ENCODE results near the gene IL13. TPM values are rescaled to one million over a fixed set of nuclear protein-coding genes. Genes with fewer than 3 reads are reported as not detected.

IL13 gene
- total RNA-seq, 1 donor: 0.31 TPM

DNA sequence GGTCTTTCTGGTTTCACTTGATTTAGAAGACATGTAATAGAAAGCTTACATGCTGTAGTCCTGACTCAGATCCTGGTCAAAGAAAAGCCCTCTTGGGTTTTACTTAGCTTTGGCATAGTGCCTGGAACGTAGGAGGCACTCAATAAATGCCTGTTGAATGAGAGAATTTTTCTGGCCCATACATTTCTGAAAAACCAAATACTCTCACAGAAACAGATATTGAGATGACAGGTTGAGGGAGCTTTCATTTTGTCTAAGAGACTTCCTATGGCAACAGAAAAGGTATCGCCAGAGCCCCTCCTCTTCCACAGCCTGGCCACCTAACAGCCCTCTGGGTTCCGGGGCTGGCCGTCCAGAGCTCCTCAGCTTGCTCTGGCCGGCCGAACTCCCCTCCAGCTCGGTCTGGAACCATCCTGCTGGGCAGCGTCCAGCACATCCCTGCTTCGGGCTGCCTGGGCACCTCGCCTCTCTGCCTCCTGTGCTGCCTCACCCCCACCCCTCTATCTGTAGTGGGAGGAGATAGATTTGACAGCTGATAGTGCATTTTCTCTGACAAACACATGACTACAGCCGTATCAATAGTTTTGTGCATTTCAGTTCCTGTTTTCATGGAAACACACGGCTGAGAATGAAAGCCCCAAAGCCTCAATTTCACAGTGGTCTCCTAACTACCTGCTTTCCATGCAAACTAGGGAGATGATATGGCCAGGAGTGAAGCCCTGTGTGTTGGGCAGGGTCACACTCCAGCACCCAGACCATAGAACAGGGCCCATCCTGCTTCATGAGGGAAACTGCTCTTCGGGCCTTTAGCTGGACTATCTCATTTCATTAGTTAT, 16.9 kb downstream of the IL13 start:
- no peaks in the 10 kb centered on the region for H3K9me3 ChIP-seq (ENCODE audit: low read depth, low read length)
- H3K4me3 ChIP-seq (ENCODE audit: low read length): no peak overlapping the region
- no peaks in the 10 kb centered on the region for H3K4me1 ChIP-seq (ENCODE audit: insufficient read depth, low read length)
- H3K27me3 ChIP-seq (ENCODE audit: insufficient read depth, low read length): no peaks in the 10 kb centered on the region

- no peaks in the 10 kb centered on the region for H3K4me1 ChIP-seq (ENCODE audit: insufficient read depth, low read length)
- H3K9me3 ChIP-seq (ENCODE audit: low read depth, low read length): no peaks in the 10 kb centered on the region
- H3K4me3 ChIP-seq (ENCODE audit: low read length): no peak overlapping the region
- no peaks in the 10 kb centered on the region for H3K27me3 ChIP-seq (ENCODE audit: insufficient read depth, low read length)
These were observed 18.1 kb downstream of the IL13 start for GRCh38 chr5:132675936-132676689.

DNA sequence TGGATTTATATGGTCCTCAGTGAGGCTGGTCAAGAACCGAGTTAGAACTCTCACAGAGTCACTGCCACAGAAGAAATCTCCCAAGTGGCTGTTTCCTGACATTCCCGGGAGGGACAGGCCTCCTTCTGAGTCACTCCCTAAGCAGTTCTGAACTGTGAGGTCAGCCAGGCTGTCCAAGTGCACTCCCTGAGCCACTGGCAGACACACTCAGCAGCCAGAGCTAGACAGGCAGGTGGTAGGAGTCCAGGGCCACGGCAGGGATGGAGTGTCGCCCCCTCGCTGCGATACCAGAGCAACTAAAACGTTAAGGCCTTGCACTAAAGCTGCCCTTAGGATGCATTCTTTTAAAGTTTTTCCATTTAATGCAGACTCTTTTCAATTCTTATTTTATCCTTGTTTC, 19.2 kb downstream of the IL13 start:
- Histone ChIP-seq H3K4me3 (ENCODE audit: low read length) (no peak overlapping the region), H3K9me3 (ENCODE audit: low read depth, low read length) (no peaks in the 10 kb centered on the region), H3K4me1 (ENCODE audit: insufficient read depth, low read length) (no peaks in the 10 kb centered on the region), H3K27me3 (ENCODE audit: insufficient read depth, low read length) (no peaks in the 10 kb centered on the region)

DNA sequence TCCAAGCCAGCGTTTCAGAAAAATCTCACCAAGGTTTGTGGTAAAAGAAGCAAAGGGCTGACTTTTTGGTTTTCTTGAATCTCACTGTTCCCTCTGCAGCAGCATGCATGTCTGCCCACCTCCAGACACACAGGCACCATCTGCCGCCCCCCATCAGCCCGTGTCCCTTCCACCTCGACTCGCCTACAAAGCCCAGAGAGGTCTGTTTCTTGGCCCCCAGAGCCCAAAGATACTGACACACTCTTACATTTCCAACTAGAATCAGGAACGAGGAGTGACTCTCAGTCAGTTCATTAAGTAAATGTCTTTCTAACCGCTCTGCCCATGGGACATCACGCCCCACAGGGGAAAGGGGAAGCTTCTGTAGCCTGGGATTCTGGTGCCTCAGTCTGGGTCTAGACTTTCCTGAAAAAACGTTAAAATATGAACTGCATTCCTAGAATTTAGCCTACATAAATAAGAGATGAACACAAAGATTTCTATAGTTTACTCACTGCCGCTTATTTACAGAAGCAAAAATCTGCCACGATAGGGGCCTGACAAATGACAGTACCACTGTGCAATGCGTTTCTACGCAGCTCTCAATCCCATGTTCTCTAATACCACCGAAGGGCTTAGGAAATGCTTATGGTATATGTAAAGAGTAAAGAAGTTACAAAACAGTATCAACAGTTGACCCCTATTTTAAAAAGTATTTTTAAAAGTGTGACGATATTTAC, 19.9 kb downstream of the IL13 start:
- Histone ChIP-seq H3K4me3 (ENCODE audit: low read length) (no peak overlapping the region), H3K4me1 (ENCODE audit: insufficient read depth, low read length) (no peaks in the 10 kb centered on the region), H3K27me3 (ENCODE audit: insufficient read depth, low read length) (no peaks in the 10 kb centered on the region), H3K9me3 (ENCODE audit: low read depth, low read length) (no peaks in the 10 kb centered on the region)

GRCh38 chr5:132678735-132679134, 20.8 kb downstream of the IL13 start:
- Histone ChIP-seq H3K27me3 (ENCODE audit: insufficient read depth, low read length) (no peaks in the 10 kb centered on the region), H3K4me1 (ENCODE audit: insufficient read depth, low read length) (no peaks in the 10 kb centered on the region), H3K9me3 (ENCODE audit: low read depth, low read length) (no peaks in the 10 kb centered on the region), H3K4me3 (ENCODE audit: low read length) (no peak overlapping the region)

GRCh38 chr5:132679166-132679565, 21.2 kb downstream of the IL13 start:
- Histone ChIP-seq H3K9me3 (ENCODE audit: low read depth, low read length) (no peaks in the 10 kb centered on the region), H3K4me3 (ENCODE audit: low read length) (no peak overlapping the region), H3K4me1 (ENCODE audit: insufficient read depth, low read length) (no peaks in the 10 kb centered on the region), H3K27me3 (ENCODE audit: insufficient read depth, low read length) (no peaks in the 10 kb centered on the region)

DNA sequence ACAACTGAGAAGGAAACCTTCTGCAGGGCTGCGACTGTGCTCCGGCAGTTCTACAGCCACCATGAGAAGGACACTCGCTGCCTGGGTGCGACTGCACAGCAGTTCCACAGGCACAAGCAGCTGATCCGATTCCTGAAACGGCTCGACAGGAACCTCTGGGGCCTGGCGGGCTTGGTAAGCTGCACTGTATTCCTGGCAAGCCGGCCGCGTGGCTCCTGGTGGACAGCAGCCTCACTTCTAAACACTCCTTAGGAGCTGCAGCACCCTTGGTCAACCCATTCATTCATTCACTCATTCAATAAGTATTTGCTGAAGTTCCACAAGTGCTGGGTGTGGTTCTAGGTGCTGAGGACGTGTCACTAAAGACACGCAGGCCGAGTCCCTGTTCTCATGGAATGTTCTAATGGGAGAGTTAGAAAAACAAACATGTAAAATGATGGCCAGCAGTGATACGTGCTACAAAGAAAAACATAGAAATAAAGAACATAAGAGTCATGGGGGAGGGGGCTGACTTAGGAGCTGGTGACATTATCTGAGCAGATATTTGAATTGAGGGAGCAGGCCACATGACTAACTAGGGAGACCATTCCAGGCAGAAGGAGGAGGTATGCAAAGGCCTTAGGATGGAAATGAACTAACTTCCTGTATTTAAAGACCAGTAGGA, 21.9 kb downstream of the IL13 start:
- Histone ChIP-seq H3K27me3 (ENCODE audit: insufficient read depth, low read length) (no peaks in the 10 kb centered on the region), H3K9me3 (ENCODE audit: low read depth, low read length) (no peaks in the 10 kb centered on the region), H3K4me1 (ENCODE audit: insufficient read depth, low read length) (no peaks in the 10 kb centered on the region), H3K4me3 (ENCODE audit: low read length) (no peak overlapping the region)

DNA sequence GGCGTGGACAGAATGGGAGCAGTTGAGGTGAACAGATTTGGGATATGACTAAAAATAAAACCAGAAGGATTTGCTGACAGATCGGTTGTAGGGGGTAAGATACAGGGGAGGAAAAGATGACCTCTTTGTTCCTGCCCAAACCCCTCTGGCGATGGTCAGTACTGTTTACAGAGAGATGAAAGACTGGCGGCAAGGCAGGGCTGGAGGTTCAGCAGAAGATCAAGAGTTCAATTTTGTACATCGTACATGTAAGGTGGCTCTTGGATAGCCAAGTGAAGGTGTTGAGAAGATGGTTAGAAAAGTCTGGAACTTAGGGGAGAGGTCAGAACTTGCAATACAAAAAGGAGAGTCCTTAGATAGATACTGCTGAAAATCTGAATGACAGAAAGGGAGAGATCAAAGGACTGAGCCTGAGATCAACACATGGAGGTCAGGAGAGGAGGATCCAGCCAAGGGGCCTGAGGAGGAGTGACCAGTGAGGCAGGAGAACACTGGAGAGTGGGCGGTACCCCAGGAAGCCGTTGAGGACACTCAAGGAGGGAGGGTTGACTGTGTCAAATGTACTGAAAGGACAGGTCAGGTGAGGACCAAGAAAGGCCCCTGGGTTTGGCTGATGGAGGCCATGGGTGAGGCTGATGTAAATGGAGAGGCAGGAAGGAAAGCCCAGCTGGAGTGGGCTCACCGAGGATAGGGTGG, 23.0 kb downstream of the IL13 start:
- Histone ChIP-seq H3K27me3 (ENCODE audit: insufficient read depth, low read length) (no peaks in the 10 kb centered on the region), H3K4me3 (ENCODE audit: low read length) (no peak overlapping the region), H3K9me3 (ENCODE audit: low read depth, low read length) (no peaks in the 10 kb centered on the region), H3K4me1 (ENCODE audit: insufficient read depth, low read length) (no peaks in the 10 kb centered on the region)

GRCh38 chr5:132681476-132681831, 23.5 kb downstream of the IL13 start:
- H3K4me1 ChIP-seq (ENCODE audit: insufficient read depth, low read length): no peaks in the 10 kb centered on the region
- no peaks in the 10 kb centered on the region for H3K27me3 ChIP-seq (ENCODE audit: insufficient read depth, low read length)
- H3K9me3 ChIP-seq (ENCODE audit: low read depth, low read length): no peaks in the 10 kb centered on the region
- no peak overlapping the region for H3K4me3 ChIP-seq (ENCODE audit: low read length)

DNA sequence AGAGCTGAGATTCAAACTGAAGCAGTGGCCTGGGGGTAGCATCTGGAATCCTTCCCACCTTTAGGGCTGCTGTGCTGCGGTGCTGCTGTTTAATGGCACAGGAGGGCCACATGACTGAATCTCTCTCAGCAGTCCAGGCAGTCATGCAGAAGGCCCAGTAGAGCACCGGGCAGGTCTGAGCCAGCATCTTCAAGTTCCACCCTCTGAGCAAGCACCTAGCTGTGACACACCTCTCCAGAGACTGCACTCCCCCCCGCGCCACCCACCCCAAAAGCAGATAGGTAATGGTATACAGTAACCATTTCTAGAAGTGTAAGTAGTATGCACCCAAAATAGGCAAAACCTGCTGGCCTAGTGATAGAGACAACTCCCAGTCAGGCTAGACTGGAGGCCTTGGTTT, 24.0 kb downstream of the IL13 start:
- H3K27me3 ChIP-seq (ENCODE audit: insufficient read depth, low read length): no peaks in the 10 kb centered on the region
- no peaks in the 10 kb centered on the region for H3K4me1 ChIP-seq (ENCODE audit: insufficient read depth, low read length)
- no peak overlapping the region for H3K4me3 ChIP-seq (ENCODE audit: low read length)
- no peaks in the 10 kb centered on the region for H3K9me3 ChIP-seq (ENCODE audit: low read depth, low read length)

DNA sequence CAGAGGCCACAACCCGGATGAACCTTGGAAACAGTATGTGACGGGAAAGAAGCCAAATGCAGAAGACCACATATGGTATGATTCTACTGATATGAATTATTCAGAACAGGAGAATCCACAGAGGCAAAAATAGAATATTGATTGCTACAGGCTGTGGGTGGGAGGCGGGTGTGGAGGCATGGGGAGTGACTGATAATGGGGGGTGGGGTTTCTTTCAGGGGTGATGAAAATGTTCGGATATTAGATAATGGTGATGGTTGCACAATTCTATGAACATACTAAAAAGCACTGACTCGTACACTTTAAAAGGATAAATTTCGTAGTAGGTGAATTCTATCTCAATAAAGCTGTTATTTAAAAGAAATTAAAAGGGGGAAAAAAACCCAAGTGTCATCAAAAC, 26.5 kb downstream of the IL13 start:
- Histone ChIP-seq H3K9me3 (ENCODE audit: low read depth, low read length) (no peaks in the 10 kb centered on the region), H3K27me3 (ENCODE audit: insufficient read depth, low read length) (no peaks in the 10 kb centered on the region), H3K4me1 (ENCODE audit: insufficient read depth, low read length) (peaks cover 15% of the 10 kb centered on the region), H3K4me3 (ENCODE audit: low read length) (no peak overlapping the region)

DNA sequence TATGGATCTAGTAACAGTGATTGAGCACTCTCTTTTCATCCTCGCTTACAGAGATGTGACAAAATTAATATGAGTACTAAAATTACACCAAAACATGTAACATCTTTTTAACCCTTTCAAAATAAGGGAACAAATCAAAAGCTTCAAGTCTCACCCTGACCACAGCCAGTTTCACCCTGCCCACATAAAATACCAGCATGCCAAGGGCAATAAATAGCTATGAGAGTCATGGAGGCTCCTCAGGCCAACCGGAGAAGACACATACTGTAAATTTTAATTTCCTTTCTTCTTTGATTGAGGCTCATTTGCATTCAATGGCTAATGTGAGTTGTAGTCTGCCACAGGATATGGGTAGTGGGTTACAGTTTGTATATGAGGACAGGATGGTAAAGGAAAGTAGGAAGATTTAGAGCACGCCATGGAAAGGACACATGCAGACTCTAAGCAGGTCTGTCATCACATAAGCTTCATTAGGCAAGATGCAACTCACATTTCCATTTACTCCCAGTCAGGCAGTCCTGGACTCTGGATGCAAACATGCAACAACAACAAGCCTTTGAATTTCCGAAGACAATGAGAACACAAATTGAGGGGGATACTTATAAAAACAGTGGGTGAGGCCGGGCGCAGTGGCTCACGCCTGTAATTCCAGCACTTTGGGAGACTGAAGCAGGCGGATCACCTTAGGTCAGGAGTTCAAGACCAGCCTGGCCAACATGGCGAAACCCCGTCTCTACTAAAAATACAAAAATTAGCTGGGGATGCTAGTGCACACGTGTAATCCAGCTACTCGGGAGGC, 27.1 kb downstream of the IL13 start:
- Histone ChIP-seq H3K9me3 (ENCODE audit: low read depth, low read length) (no peaks in the 10 kb centered on the region), H3K4me3 (ENCODE audit: low read length) (no peak overlapping the region), H3K27me3 (ENCODE audit: insufficient read depth, low read length) (no peaks in the 10 kb centered on the region), H3K4me1 (ENCODE audit: insufficient read depth, low read length) (peaks cover 15% of the 10 kb centered on the region)

- Histone ChIP-seq H3K4me1 (ENCODE audit: insufficient read depth, low read length) (peaks cover 15% of the 10 kb centered on the region), H3K9me3 (ENCODE audit: low read depth, low read length) (no peaks in the 10 kb centered on the region)
These were observed 28.2 kb downstream of the IL13 start for GRCh38 chr5:132686193-132686592.

GRCh38 chr5:132687995-132688394, 30.0 kb downstream of the IL13 start:
- H3K9me3 ChIP-seq (ENCODE audit: low read depth, low read length): no peaks in the 10 kb centered on the region
- peaks cover 15% of the 10 kb centered on the region for H3K4me1 ChIP-seq (ENCODE audit: insufficient read depth, low read length)
- no peaks in the 10 kb centered on the region for H3K27me3 ChIP-seq (ENCODE audit: insufficient read depth, low read length)
- H3K4me3 ChIP-seq (ENCODE audit: low read length): no peak overlapping the region

More at GRCh38 chr5:132686193-132686592, 28.2 kb downstream of the IL13 start:
- H3K4me3 ChIP-seq (ENCODE audit: low read length): no peak overlapping the region
- H3K27me3 ChIP-seq (ENCODE audit: insufficient read depth, low read length): no peaks in the 10 kb centered on the region

Data from mononuclear cell (primary cell).